HG02970 (cell line): Measurements from ENCODE around the gene EGFL7.

Experiments used
- ATAC-seq: cut with Tn5 transposase; IDR thresholded peaks from one replicate; pipeline ENCODE4 v1.9.1; 2021; ENCODE audit warnings: mild to moderate bottlenecking, moderate library complexity, moderate number of reproducible peaks; ENCODE audit not compliant: unreplicated experiment, low FRiP score

Gene EGFL7

GRCh38 chr9:136658849-136659535, 3.7 kb upstream of the EGFL7 start:
- no peak for ATAC-seq

GRCh38 chr9:136659861-136660784, 2.6 kb upstream of the EGFL7 start:
- no peak for ATAC-seq

- no peak for ATAC-seq
Measured at GRCh38 chr9:136660971-136661550, 1.7 kb upstream of the EGFL7 start.

GRCh38 chr9:136661641-136662325, 933 bp upstream of the EGFL7 start:
- no peak for ATAC-seq

DNA sequence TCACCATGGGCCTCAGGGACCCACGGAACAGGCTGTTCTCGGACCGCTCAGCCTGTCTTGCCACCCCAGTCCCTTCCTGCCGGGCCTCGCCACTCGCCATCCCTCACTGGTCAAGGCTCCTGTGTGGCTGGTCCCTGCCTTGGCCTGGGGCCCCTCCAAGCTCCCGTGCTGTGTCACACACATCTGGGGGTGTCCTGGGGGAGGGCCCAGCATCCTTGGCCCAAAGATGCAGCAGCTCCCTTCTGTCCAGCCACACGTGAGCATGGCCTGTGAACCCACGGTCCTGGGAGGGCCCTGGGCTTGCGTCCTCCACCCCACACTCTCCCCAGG, 425 bp upstream of the EGFL7 start:
- no peak for ATAC-seq

DNA sequence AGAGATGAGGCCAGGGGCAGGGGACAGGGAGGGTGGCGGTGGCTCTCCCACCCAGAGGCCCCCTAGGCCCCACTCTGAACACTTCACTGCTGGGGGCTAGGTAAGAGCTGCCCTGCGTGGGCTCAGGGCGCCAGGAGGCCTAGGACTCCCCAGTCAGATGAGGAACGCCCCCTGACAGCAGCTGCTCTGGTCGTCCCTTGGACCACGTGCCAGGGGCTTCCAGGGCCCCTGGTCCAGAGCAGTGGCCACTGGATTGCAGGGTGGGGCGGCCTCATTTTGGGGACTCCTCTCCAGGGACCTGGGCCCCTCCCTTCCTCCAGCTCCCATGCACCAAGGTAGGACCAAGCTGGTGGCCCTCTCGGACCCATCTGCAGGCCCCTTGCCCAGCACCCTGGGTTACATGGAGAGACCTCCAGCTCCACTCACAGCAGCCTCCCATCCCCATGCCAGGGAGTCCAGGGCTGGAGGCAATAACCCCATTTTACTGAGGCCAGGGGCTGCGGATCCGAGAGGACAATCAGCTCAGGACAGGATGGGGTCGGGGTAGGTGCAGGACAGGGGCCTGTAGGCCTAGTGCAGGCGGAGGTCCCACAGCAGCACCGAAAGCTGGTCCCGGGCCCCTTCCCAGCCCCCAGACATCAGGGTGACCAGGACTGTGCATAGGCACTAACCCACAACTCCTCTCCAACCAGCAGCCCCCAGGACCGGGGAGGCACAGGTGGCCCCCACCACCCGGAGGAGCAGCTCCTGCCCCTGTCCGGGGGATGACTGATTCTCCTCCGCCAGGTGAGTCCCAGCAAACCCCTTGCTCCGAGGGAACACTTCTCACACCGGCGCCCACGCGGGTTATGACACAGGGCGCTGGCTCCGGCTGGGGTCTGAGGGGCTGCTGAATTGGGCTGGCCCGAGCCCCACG, 1.5 kb downstream of the EGFL7 start:
- no peak for ATAC-seq

GRCh38 chr9:136665111-136665703, 2.5 kb downstream of the EGFL7 start:
- no peak for ATAC-seq

DNA sequence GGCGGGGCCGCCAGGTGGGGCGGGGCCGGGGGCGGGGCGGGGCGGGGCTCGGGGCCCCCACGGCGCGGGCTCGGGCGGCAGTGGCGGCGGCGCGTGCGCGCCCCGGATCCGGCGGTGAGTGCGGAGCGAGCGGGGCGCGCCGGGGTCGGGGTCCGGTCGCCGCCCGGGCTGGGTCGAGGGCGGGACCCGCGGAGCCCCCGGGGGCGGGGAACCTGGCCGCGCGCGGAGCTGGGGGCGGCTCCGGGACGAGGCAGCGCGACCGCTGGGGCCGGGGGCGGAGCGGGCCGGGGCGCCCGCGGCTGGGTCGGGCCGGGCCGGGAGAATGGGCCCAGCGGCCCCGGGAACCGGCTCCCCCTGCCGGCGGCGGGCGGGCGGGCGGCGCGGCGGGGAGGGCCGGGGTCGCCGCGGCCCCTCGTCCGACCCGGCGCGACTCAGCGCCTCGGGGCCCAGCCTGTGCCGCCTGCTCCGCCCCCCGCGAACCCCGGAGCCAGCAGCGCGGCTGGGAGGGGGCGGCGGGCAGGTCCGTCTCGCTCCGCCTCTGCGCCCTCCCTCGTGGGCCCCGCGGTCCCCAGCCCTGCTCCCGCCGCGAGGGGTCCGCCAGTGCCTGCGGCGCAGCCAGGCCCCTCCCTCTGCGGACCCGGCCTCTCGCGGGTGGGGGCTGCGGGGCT, 3.1 kb downstream of the EGFL7 start:
- ATAC-seq = no peak

GRCh38 chr9:136666372-136667213, 3.9 kb downstream of the EGFL7 start:
- ATAC-seq = no peak

GRCh38 chr9:136667214-136667939, 4.7 kb downstream of the EGFL7 start:
- no peak for ATAC-seq

GRCh38 chr9:136667940-136668760, 5.4 kb downstream of the EGFL7 start:
- ATAC-seq = no peak

DNA sequence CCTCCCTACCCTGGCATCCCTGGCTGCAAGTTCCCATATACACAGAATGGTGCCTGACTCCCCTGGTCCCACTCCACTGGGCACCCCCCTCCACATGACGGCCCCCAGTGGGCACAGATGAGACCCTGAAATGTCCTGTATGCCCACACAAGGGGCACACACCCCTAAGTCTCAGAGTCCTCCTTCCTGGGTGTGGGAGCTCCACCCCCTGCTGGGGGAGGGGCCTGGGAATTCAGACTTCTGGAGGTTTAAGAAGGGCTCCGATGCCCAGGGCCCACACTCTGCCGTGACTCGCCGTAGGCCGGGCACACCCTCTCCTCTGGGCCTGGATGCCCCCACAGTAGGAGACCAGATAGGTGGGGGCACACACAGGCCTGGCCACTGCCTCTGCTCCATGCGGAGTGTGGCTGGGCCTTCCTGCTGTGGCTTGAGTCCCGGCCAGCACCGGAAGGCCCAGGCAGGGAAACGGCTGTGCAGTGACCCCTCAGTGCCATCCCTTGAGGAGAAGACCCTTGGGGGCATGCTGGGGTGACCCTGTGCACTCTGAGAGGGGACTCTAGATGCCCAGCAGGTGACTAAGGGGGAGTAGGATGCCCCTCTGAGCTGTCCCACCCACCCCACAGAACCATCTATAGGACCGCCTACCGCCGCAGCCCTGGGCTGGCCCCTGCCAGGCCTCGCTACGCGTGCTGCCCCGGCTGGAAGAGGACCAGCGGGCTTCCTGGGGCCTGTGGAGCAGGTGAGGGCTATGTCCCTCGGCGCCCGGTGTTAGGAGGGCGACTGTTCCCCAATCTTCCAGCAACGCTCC, 6.5 kb downstream of the EGFL7 start:
- no peak for ATAC-seq

- no peak for ATAC-seq
Measured at GRCh38 chr9:136669791-136670464, 7.2 kb downstream of the EGFL7 start.

- ATAC-seq = no peak
Measured at GRCh38 chr9:136670576-136671253, 8.0 kb downstream of the EGFL7 start.

DNA sequence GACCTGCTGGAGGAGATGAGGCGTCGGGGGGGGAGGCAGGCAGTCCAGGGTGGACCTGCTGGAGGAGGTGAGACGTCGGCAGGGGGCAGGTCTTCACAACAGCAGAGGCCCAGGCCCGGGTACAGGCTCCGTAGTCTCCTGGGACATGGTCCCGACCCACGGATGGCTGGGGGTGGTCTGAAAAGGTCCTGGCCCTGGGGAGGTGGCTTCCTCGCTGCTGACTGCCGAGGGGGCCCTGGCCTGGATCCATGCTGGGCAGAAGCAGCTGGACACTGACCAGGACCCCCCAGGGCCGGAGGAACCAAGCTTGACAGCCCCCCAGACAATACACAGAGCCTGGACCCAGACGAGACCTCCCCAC, 8.5 kb downstream of the EGFL7 start:
- ATAC-seq = no peak
